Glutamatergic neuron (in vitro differentiated cells): ENCODE results near the gene TUBB2B. TPM values are rescaled to one million over a fixed set of nuclear protein-coding genes. Genes with fewer than 3 reads are reported as not detected.

ENCODE experiments used
- DNase-seq: peaks from one replicate; pipeline ENCODE4 v3.0.0; 2022
- H3K27ac Mint-ChIP-seq: one replicate; pipeline ENCODE4 v1.8.0; 2020; ENCODE audit warnings: mild to moderate bottlenecking, mixed read lengths, inconsistent platforms; ENCODE audit not compliant: unreplicated experiment
- H3K27me3 Mint-ChIP-seq: one replicate; pipeline ENCODE4 v1.8.0; 2020; ENCODE audit warnings: mild to moderate bottlenecking, moderate library complexity, mixed read lengths, inconsistent platforms; ENCODE audit not compliant: unreplicated experiment
- H3K36me3 Mint-ChIP-seq: one replicate; pipeline ENCODE4 v1.8.0; 2020; ENCODE audit warnings: mild to moderate bottlenecking, mixed read lengths, inconsistent platforms; ENCODE audit not compliant: unreplicated experiment
- H3K4me1 Mint-ChIP-seq: one replicate; pipeline ENCODE4 v1.8.0; 2020; ENCODE audit warnings: mild to moderate bottlenecking, low read depth, mixed read lengths, inconsistent platforms; ENCODE audit not compliant: unreplicated experiment
- H3K4me3 Mint-ChIP-seq: one replicate; pipeline ENCODE4 v1.8.0; 2020; ENCODE audit warnings: mild to moderate bottlenecking, mixed read lengths, inconsistent platforms; ENCODE audit not compliant: unreplicated experiment
- H3K9me3 Mint-ChIP-seq: one replicate; pipeline ENCODE4 v1.8.0; 2020; ENCODE audit warnings: mild to moderate bottlenecking, moderate library complexity, mixed read lengths, inconsistent platforms; ENCODE audit not compliant: unreplicated experiment
- total RNA-seq: library from RNA; stranded (reverse); fragmentation: NEBNext Ultra II Directional; extraction: Animal tissue kit (Norgen Biotek cat#: 25700); gene quantifications from one replicate; pipeline ENCODE4 v1.2.1, GENCODE V29; 2021; ENCODE audit not compliant: unreplicated experiment
- TF ChIP-seq, protein P1 (sequence below): fragments of 200-600 bp; sonication (generic); IDR thresholded peaks from one replicate; pipeline ENCODE4 v1.5.0; 2021; ENCODE audit not compliant: partially characterized antibody, unreplicated experiment

Gene TUBB2B
- total RNA-seq, 1 donor from 2014 or later = 1,777 TPM

DNA sequence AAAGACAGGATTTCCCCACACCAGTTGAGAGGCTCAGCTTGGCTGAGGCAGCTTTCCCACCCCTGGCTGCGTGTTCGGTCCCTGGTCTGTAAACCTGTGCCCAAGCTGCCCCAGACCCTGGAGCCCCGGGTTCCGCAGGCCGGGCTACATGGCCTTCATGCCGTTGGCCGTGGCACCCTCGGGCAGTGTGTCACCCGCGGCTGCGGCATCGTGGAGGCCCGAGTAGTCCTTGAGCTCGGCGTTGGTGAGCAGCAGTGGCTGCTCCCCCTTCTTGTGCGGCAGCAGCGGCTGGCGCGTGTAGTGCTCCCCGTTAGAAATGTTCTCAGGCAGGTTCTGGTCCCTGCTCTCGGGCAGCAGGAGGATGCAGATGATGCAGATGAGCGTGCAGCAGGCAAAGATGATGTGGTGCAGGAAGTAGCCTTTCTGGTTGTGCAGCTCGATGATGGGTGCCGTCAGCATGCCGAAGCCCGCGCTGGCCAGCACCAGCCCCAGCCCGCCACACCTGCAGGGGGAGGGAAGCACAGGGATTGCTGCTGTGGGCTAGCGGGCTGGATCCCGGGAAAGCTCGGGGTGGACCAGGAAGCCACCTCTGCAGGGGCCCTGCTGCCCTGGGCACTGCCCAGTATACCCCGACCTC is 45.6 kb upstream of the TUBB2B start:
- TF ChIP-seq, protein P1, sequence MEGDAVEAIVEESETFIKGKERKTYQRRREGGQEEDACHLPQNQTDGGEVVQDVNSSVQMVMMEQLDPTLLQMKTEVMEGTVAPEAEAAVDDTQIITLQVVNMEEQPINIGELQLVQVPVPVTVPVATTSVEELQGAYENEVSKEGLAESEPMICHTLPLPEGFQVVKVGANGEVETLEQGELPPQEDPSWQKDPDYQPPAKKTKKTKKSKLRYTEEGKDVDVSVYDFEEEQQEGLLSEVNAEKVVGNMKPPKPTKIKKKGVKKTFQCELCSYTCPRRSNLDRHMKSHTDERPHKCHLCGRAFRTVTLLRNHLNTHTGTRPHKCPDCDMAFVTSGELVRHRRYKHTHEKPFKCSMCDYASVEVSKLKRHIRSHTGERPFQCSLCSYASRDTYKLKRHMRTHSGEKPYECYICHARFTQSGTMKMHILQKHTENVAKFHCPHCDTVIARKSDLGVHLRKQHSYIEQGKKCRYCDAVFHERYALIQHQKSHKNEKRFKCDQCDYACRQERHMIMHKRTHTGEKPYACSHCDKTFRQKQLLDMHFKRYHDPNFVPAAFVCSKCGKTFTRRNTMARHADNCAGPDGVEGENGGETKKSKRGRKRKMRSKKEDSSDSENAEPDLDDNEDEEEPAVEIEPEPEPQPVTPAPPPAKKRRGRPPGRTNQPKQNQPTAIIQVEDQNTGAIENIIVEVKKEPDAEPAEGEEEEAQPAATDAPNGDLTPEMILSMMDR = no peak
- Mint-ChIP-seq H3K27ac (no peak overlapping the region), H3K27me3 (peaks cover 3% of the 10 kb centered on the region), H3K36me3 (peaks cover 8% of the 10 kb centered on the region), H3K9me3 (peaks cover 7% of the 10 kb centered on the region), H3K4me3 (no peak overlapping the region), H3K4me1 (peaks cover 1% of the 10 kb centered on the region)
- no peak for DNase-seq

DNA sequence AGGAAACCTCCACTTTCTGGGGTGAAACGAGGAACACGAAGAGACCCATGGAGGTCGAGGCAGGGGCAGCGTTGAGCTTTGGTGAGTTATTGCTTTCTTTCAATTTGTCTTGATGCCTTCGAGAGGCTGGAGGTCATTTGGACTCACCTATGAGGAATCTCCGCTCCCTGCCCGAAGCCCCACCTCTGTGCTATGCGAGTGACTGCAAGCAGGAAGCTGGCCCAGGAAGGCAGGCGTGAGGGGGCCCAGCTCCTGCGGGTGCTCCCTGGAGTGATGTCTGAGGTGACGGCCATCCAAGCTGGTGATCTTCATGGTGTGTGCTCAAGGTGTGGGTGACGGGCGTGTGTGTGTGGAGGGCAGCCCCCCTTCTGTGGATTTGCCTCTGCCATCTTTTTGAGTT is 44.3 kb upstream of the TUBB2B start:
- Mint-ChIP-seq H3K4me3 (no peak overlapping the region), H3K9me3 (peaks cover 7% of the 10 kb centered on the region), H3K36me3 (peaks cover 8% of the 10 kb centered on the region), H3K27ac (no peak overlapping the region), H3K27me3 (peaks cover 4% of the 10 kb centered on the region), H3K4me1 (peaks cover 4% of the 10 kb centered on the region)
- no peak for DNase-seq
- TF ChIP-seq, protein P1 = no peak

DNA sequence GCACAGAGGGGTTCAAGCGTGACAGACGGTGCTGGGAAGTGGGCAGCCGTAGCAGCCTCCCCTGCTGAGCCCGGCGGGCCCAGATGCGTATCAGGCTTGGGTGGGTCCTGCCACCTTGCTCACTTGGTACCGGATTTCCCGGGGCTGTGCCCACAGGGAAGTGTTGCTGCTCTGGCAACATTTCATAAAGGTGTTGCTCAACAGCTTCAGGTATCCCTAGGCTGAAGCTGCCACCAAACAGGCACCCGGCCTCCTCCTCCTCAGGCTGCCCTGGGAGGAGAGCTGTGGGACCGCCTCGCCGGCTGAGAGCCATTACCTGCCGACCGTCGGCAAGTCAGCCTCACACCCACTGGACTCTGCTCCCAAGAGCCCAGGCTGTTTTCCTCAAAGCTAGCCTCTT is 42.8 kb upstream of the TUBB2B start:
- no peak for DNase-seq
- Mint-ChIP-seq H3K4me1 (peaks cover 11% of the 10 kb centered on the region), H3K4me3 (no peak overlapping the region), H3K27me3 (peaks cover 2% of the 10 kb centered on the region), H3K9me3 (peaks cover 7% of the 10 kb centered on the region), H3K27ac (no peak overlapping the region), H3K36me3 (peaks cover 8% of the 10 kb centered on the region)
- TF ChIP-seq, protein P1 = no peak

DNA sequence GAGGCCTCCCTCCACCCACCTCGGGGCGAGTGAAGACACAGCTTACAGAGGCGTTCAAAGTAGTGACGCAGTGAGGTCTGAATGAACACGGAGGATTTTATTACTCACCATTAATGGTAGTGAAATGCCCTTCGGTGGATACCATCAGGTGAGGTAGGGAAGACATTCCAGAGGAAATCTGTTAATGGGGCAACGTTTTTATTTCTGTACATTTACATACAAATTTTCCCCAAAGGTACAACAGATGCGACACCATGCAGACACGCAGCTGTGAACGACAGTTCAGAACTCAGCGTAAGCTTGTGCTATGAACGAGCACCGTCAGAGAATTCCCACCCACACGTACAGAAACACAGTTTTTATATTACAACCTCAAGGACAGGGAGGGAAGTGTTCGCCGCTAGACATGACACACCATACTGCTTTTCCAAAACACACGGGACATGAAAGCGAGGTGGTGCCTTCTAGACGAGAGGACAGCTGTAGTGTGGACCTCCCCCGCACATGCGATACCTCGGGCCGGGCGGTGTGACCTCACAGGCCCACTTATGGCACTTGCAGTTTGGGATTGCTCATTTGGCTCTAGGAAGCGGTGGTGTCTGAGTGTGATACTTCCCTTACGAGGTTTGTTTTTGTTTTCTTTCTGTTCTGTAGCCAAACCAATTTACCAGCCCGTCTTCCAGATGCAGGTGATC is 42.0 kb upstream of the TUBB2B start:
- DNase-seq = no peak
- Mint-ChIP-seq H3K36me3 (peaks cover 8% of the 10 kb centered on the region), H3K9me3 (peaks cover 7% of the 10 kb centered on the region), H3K4me3 (no peak overlapping the region), H3K27ac (peak overlapping the region; percentile 52), H3K27me3 (peaks cover 2% of the 10 kb centered on the region), H3K4me1 (peaks cover 17% of the 10 kb centered on the region)
- TF ChIP-seq, protein P1 = no peak

DNA sequence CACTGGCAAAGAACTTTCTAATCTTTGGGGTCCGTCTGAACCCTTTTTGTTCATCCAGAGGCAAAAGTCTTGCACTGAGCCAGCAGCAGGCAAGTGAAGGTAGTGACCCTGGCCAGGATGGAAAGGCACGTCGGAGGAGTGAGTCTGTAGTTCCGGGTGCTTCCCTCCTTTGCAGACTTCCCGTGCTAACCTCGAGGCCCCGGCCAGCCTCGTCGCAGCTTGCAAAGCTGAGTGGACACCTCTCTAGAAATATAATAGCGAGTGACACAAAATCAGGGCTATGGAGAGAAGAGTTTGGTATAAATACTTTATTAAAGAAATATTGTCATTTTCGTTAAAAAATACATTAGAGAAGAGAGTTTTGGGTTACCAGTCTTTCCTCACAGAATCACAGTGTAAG is 41.2 kb upstream of the TUBB2B start:
- no peak for DNase-seq
- Mint-ChIP-seq H3K36me3 (peaks cover 8% of the 10 kb centered on the region), H3K27ac (no peak overlapping the region), H3K4me3 (no peak overlapping the region), H3K4me1 (peaks cover 17% of the 10 kb centered on the region), H3K27me3 (peaks cover 2% of the 10 kb centered on the region), H3K9me3 (peaks cover 5% of the 10 kb centered on the region)
- TF ChIP-seq, protein P1 = no peak
